ENCODE data around the gene GAMT. TPM values are rescaled to one million over a fixed set of nuclear protein-coding genes. Genes with fewer than 3 reads are reported as not detected.

GAMT gene
- total RNA-seq, 1 experiment from 2014 or later, result 27.3 TPM

DNA sequence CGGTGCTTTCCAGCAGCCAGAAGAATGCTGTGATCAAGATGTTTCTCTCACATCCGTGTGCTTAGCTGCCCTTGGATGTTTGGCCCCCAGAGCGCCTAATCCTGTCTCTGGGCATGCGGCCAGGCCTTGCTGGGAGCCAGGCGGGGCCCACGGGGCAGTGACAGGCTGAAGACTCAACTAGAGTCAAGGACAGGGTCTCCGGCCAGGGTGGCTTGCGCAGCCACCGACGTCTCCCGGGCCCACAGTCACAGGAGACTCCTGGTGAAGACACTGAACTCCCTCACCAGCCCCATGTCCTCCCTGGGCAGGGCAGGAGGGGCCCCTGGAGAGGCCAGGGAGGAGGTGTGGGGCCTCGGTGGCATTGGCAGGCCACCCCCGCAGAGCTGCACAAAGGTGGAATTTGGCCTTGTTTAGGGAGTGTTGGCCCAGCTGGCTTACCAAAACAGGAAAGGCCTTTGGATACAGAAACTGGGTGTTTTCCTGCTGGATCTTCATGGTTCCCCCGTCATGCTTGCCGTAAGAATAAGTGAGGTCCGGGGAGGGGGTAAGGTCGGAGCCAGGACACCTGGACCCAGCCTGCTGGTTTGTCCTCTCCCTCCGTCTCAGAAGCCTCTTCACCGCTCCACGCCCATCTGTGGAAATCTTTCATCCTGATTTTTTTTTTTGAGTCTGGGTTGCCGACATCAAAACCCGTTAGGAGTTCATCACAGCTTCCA lies 27.6 kb downstream of the GAMT start:
- Histone ChIP-seq H3K9me3 (ENCODE audit: insufficient read depth, low read depth) (no peaks in the 10 kb centered on the region), H2AFZ (no peak overlapping the region), H3F3A (ENCODE audit: insufficient read depth, low read depth) (no peaks in the 10 kb centered on the region), H3K79me2 (ENCODE audit: low read depth) (no peaks in the 10 kb centered on the region), H3K27ac (no peak overlapping the region), H3K27me3 (ENCODE audit: insufficient read depth, low read depth) (no peaks in the 10 kb centered on the region), H4K20me1 (ENCODE audit: insufficient read depth) (no peaks in the 10 kb centered on the region), H3K9me2 (ENCODE audit: insufficient read depth) (no peaks in the 10 kb centered on the region), H3K4me3 (no peak overlapping the region), H3K36me3 (ENCODE audit: low read depth) (no peaks in the 10 kb centered on the region), H3K4me1 (replicated peaks; ENCODE audit: insufficient read depth) (no peaks in the 10 kb centered on the region), H3K4me2 (no peak overlapping the region)
- intact Hi-C loops (cut with micrococcal nuclease; ENCODE audit: unreplicated experiment), result loop anchor here (2.0 kb wide), 1 partner anchor 95 kb away; no protein-coding TSS in a partner anchor
- TF ChIP-seq, protein P1, sequence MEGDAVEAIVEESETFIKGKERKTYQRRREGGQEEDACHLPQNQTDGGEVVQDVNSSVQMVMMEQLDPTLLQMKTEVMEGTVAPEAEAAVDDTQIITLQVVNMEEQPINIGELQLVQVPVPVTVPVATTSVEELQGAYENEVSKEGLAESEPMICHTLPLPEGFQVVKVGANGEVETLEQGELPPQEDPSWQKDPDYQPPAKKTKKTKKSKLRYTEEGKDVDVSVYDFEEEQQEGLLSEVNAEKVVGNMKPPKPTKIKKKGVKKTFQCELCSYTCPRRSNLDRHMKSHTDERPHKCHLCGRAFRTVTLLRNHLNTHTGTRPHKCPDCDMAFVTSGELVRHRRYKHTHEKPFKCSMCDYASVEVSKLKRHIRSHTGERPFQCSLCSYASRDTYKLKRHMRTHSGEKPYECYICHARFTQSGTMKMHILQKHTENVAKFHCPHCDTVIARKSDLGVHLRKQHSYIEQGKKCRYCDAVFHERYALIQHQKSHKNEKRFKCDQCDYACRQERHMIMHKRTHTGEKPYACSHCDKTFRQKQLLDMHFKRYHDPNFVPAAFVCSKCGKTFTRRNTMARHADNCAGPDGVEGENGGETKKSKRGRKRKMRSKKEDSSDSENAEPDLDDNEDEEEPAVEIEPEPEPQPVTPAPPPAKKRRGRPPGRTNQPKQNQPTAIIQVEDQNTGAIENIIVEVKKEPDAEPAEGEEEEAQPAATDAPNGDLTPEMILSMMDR (conservative IDR thresholded peaks at IDR 0.05), result no peak
- no peak for TF ChIP-seq EZH2 (IDR thresholded peaks at IDR 0.05; ENCODE audit: low read depth)
- no peak for DNase-seq
- ChIA-PET CTCF (no interaction called here), POLR2A (ENCODE audit: unreplicated experiment) (no interaction called here)
- no TSS peak for BruUV-seq (replicated peaks)

- POLR2A ChIA-PET (ENCODE audit: unreplicated experiment), result no interaction called here
- no peaks in the 10 kb centered on the region for H4K20me1 ChIP-seq (ENCODE audit: insufficient read depth)
- no peak overlapping the region for H3K4me3 ChIP-seq
- no peak overlapping the region for H2AFZ ChIP-seq
- no peak for DNase-seq
- no peak overlapping the region for H3K27ac ChIP-seq
- no peaks in the 10 kb centered on the region for H3K9me3 ChIP-seq (ENCODE audit: insufficient read depth, low read depth)
- TF ChIP-seq, protein P1 (conservative IDR thresholded peaks at IDR 0.05), result no peak
- no peak for TF ChIP-seq EZH2 (IDR thresholded peaks at IDR 0.05; ENCODE audit: low read depth)
- no peaks in the 10 kb centered on the region for H3K9me2 ChIP-seq (ENCODE audit: insufficient read depth)
- H3K4me1 ChIP-seq (replicated peaks; ENCODE audit: insufficient read depth), result no peaks in the 10 kb centered on the region
- BruUV-seq (replicated peaks), result no TSS peak
- no peaks in the 10 kb centered on the region for H3K79me2 ChIP-seq (ENCODE audit: low read depth)
- no peaks in the 10 kb centered on the region for H3F3A ChIP-seq (ENCODE audit: insufficient read depth, low read depth)
- H3K4me2 ChIP-seq, result no peak overlapping the region
- no peaks in the 10 kb centered on the region for H3K36me3 ChIP-seq (ENCODE audit: low read depth)
- H3K27me3 ChIP-seq (ENCODE audit: insufficient read depth, low read depth), result no peaks in the 10 kb centered on the region
- CTCF ChIA-PET, result no interaction called here
- intact Hi-C loops (cut with micrococcal nuclease; ENCODE audit: unreplicated experiment), result loop anchor here (2.0 kb wide), 1 partner anchor 94 kb away; no protein-coding TSS in a partner anchor
Measured at GRCh38 chr19:1373042-1373533, 28.3 kb downstream of the GAMT start.

DNA sequence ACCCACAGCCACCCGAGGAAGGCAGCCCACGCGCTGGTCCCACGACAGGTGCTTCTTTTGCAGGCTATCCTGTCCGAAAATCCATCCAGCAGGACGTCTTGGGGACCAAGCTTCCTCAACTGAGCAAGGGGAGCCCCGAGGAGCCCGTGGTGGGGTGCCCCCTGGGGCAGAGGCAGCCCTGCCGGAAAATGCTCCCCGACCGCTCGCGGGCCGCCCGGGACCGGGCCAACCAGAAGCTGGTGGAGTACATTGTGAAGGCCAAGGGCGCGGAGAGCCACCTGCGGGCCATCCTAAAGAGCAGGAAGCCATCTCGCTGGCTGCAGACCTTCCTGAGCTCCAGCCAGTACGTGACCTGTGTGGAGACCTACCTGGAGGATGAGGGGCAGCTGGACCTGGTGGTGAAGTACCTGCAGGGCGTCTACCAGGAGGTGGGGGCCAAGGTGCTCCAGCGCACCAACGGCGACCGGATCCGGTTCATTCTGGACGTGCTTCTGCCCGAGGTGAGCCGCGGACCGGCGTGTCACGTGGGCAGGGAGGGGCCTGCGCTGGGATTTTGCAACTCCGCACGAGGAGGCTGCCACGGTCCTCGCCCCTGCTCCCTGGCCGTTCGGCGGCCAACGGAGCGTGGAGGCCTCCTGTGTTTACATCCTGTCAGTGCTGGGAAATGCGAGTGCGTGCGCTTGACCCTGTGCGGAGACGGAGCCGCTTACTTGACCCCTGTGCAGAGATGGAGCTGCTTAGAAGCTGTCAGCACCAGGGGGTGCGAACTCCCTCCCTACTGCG lies 30.6 kb downstream of the GAMT start:
- Histone ChIP-seq H3K9me2 (ENCODE audit: insufficient read depth) (no peaks in the 10 kb centered on the region), H3F3A (ENCODE audit: insufficient read depth, low read depth) (no peaks in the 10 kb centered on the region), H3K9me3 (ENCODE audit: insufficient read depth, low read depth) (no peaks in the 10 kb centered on the region), H3K79me2 (ENCODE audit: low read depth) (no peaks in the 10 kb centered on the region), H3K4me2 (no peak overlapping the region), H3K36me3 (ENCODE audit: low read depth) (no peaks in the 10 kb centered on the region), H3K4me3 (no peak overlapping the region), H3K27me3 (ENCODE audit: insufficient read depth, low read depth) (no peaks in the 10 kb centered on the region), H3K4me1 (replicated peaks; ENCODE audit: insufficient read depth) (no peaks in the 10 kb centered on the region), H2AFZ (no peak overlapping the region), H4K20me1 (ENCODE audit: insufficient read depth) (no peaks in the 10 kb centered on the region), H3K27ac (no peak overlapping the region)
- TF ChIP-seq EZH2 (IDR thresholded peaks at IDR 0.05; ENCODE audit: low read depth), result no peak
- TF ChIP-seq, protein P1 (conservative IDR thresholded peaks at IDR 0.05), result no peak
- no TSS peak for BruUV-seq (replicated peaks)
- DNase-seq, result no peak
- ChIA-PET POLR2A (ENCODE audit: unreplicated experiment) (no interaction called here), CTCF (no interaction called here)
- intact Hi-C loops (cut with micrococcal nuclease; ENCODE audit: unreplicated experiment), result no loop called here

Measured in PC-9 (cell line).